ENCODE measurements around the gene CSK.

DNA sequence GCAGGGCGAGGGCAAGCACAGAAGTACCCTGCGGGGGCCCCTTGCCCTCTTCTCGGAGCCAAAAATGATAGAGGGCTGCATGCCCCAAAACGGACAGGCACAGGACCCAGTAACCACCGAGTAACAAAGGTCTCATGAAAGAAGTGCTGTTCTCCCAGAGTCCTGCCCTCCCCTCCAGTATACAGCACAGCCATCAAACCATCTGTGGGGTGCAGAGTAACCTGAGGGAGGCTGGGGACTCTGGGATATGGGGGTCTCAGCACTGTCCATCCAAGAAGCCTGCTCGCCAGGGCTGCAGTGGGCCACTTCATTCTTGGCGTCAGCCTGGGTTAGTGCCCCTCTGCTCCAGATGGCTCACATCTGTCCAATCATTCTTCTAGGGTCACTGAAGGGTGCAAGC lies 55.0 kb downstream of the CSK start:
- no peak for TF ChIP-seq EP300 (IDR thresholded peaks at IDR 0.05)
- TF ChIP-seq POLR2A (IDR thresholded peaks at IDR 0.05): no peak
